BLaER1 treated with 17β-estradiol and CSF1 and Interleukin-3, amounts not matched to agents 10 nM and 100 nM (cell line): Measurements from ENCODE around the gene NNAT.

Experiments used
- H3K27ac ChIP-seq, 11 experiments: shearing (Covaris generic); formaldehyde crosslinking; 2 replicates each; pipeline ENCODE4 v1.8.1; 2022
- H3K27me3 ChIP-seq, 11 experiments: shearing (Covaris generic); formaldehyde crosslinking; 2 replicates each; pipeline ENCODE4 v1.8.1; 2022
- H3K36me3 ChIP-seq, 11 experiments: shearing (Covaris generic); formaldehyde crosslinking; 2 replicates each; pipeline ENCODE4 v1.8.1; 2022
- H3K4me1 ChIP-seq, 10 experiments: shearing (Covaris generic); formaldehyde crosslinking; 2 replicates each; pipeline ENCODE4 v1.8.1; 2022
- H3K4me2 ChIP-seq, 11 experiments: shearing (Covaris generic); formaldehyde crosslinking; 2 replicates each; pipeline ENCODE4 v1.8.1; 2022
- H3K4me3 ChIP-seq, 10 experiments: shearing (Covaris generic); formaldehyde crosslinking; 2 replicates each; pipeline ENCODE4 v1.8.1; 2022
- H3K9ac ChIP-seq, 11 experiments: shearing (Covaris generic); formaldehyde crosslinking; 2 replicates each; pipeline ENCODE4 v1.8.1; 2022
- H3K9me3 ChIP-seq, 11 experiments: shearing (Covaris generic); formaldehyde crosslinking; replicated peaks in 1 of 11; 2 replicates each; pipeline ENCODE4 v1.8.1; 2022
- H4K20me1 ChIP-seq, 11 experiments: shearing (Covaris generic); formaldehyde crosslinking; 2 replicates each; pipeline ENCODE4 v1.8.1; 2022
- Cebpa-rat ChIP-seq, 11 experiments: shearing (Covaris generic); IDR thresholded peaks; 2 replicates each; pipeline ENCODE4 v1.8.1; 2022

NNAT gene

DNA sequence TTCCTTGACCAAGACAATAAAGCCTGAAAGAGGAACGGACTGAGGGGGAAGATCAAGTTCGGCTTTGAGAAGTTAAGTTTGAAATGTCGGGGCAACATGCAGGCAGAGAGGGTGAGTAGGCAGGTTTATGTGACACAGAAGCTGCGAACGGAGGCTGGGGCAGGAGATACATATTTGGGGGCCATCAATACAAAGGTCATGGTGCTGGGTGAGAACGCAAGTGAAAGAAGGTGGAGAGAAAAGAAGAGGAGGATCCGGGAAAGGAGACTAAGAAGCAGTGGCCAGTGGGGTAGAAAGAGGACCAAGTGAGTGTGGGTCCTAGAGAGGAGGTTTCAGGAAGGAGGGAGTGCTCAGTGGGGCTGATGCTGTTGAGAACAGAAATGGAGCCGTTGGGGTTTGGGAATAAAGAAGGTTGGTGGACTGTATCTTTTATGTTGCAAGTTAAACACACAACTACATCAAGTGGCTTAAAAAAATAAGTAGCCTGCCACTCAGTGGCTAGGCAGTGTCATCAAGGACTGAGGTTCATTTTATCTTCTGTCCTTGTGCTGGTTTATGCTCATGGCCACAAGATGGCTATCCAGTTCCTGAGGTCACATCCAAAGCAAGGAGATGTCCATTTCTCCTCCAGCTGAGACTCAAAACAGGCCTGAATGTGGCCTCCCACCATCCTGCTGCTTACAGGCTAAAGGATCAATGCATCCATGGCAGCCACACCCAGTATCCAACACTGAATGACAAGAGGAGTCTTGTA lies 8.3 kb downstream of the NNAT start:
- Histone ChIP-seq H3K4me2 (peak overlapping the region in 9 of 11 experiments; percentile 84 to 100 (median 98); a peak in 13 of 22 replicates), H3K27me3 (peaks cover 0 to 27% (median 21%) of the 10 kb centered on the region in 11 experiments; a peak in 17 of 22 replicates), H3K9ac (no peak overlapping the region; a peak in 1 of 22 replicates), H3K36me3 (peaks cover 0 to 13% (median 0%) of the 10 kb centered on the region in 11 experiments; a peak in 4 of 22 replicates), H3K4me3 (no peak overlapping the region), H3K9me3 (no peaks in the 10 kb centered on the region), H4K20me1 (peaks cover 16 to 30% (median 26%) of the 10 kb centered on the region in 11 experiments), H3K4me1 (peaks cover 24 to 53% (median 45%) of the 10 kb centered on the region in 10 experiments), H3K27ac (no peak overlapping the region)
- no peak for TF ChIP-seq Cebpa-rat (IDR thresholded peaks at IDR 0.05)

- Histone ChIP-seq H3K4me2 (no peak overlapping the region), H3K27me3 (peaks cover 0 to 20% (median 15%) of the 10 kb centered on the region in 11 experiments; a peak in 16 of 22 replicates), H3K4me1 (peaks cover 22 to 55% (median 44%) of the 10 kb centered on the region in 10 experiments), H3K9me3 (no peaks in the 10 kb centered on the region), H3K4me3 (no peak overlapping the region), H3K9ac (no peak overlapping the region), H3K27ac (no peak overlapping the region), H3K36me3 (peaks cover 0 to 7% (median 0%) of the 10 kb centered on the region in 11 experiments; a peak in 4 of 22 replicates), H4K20me1 (peaks cover 9 to 23% (median 19%) of the 10 kb centered on the region in 11 experiments)
- TF ChIP-seq Cebpa-rat (IDR thresholded peaks at IDR 0.05) = no peak
Measured at GRCh38 chr20:37529968-37530600, 9.0 kb downstream of the NNAT start.

DNA sequence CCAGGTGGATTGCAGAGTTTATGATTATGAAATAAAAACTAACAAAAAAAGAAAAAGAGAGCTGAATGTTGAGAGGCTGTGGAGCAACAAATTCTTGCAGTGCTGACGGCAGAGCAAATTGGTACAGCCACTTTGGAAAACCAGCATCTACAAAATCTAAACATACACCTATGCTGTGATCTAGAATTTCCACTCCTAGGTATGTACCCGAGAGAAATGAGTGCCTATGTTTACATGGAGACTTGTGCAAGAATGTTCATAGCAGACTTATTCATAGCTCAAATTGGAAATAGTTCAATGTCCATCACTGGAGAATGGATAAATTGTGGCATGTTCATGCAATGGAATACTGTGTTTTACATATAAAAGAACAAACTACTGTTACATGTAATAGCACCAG lies 9.6 kb downstream of the NNAT start:
- Histone ChIP-seq H4K20me1 (peaks cover 3 to 17% (median 13%) of the 10 kb centered on the region in 11 experiments; a peak in 21 of 22 replicates), H3K9ac (no peak overlapping the region), H3K27me3 (peaks cover 0 to 14% (median 9%) of the 10 kb centered on the region in 11 experiments; a peak in 16 of 22 replicates), H3K4me1 (peaks cover 15 to 49% (median 38%) of the 10 kb centered on the region in 10 experiments), H3K9me3 (no peaks in the 10 kb centered on the region), H3K4me3 (no peak overlapping the region), H3K36me3 (0 out of 22 replicates have a peak, but pooled peaks cover 0 to 1% (median 0%) of the 10 kb centered on the region in 11 experiments), H3K27ac (no peak overlapping the region), H3K4me2 (no peak overlapping the region)
- TF ChIP-seq Cebpa-rat (IDR thresholded peaks at IDR 0.05) = no peak

DNA sequence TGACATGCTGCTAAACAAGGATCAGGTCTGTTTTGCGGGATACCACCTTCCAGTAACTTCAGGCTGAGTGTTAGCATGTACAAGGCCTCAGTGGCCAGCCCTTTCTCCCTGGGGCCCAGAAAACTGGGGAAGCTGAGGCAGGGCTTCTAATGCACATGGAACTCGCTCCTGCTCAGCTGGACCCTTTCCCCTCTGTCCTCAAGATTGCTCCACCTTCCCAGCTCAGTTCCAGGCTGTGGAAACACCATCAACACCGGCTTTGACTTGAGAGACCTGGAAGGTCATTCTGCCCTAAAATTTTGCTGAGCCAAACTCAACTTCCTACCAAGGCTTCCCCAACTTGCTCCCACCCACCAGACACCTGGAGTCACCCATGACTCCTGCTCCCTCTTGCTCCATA lies 10.8 kb downstream of the NNAT start:
- H3K4me3 ChIP-seq = no peak overlapping the region
- H3K36me3 ChIP-seq = no peaks in the 10 kb centered on the region
- H3K4me2 ChIP-seq = no peak overlapping the region
- H3K9ac ChIP-seq = no peak overlapping the region
- H4K20me1 ChIP-seq = peaks cover 0 to 5% (median 2%) of the 10 kb centered on the region in 11 experiments; a peak in 9 of 22 replicates
- no peak overlapping the region for H3K27ac ChIP-seq
- H3K27me3 ChIP-seq = peaks cover 0 to 2% (median 1%) of the 10 kb centered on the region in 11 experiments; a peak in 10 of 22 replicates
- no peak for TF ChIP-seq Cebpa-rat (IDR thresholded peaks at IDR 0.05)
- H3K4me1 ChIP-seq = peaks cover 12 to 37% (median 27%) of the 10 kb centered on the region in 10 experiments
- no peaks in the 10 kb centered on the region for H3K9me3 ChIP-seq

DNA sequence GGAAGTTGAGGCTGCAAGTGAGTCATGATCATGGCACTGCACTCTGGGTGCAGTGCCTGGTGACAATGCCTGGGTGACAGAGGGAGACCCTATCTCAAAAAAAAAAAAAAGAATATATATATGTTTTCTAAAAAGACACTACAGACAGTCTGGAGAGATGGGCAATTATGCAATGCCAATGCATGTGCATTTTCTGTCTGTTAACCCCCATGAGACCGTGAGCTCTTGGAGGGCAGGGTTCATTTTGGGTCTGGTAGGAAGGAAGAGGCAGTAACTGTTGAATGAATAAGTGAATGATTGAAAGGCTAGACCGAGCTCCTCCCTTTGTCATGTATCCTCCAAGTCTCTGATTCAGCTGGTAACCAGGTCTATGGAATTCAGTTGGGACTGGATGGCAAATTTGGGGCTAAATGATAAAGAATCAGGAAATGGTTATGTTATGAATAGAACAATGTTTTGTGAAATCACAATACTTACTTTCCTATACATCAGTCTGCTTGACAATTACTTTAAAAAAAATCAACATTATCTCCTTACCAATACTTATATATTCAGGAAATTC lies 12.2 kb downstream of the NNAT start:
- Histone ChIP-seq H3K4me2 (peak overlapping the region in 8 of 11 experiments; percentile 14 to 70 (median 53); a peak in 14 of 22 replicates), H3K4me3 (no peak overlapping the region), H3K9ac (peak overlapping the region in 3 of 11 experiments; percentile 9 to 44 (median 10); a peak in 5 of 22 replicates), H3K9me3 (no peaks in the 10 kb centered on the region), H3K36me3 (no peaks in the 10 kb centered on the region), H3K27me3 (no peaks in the 10 kb centered on the region), H3K4me1 (peaks cover 13 to 34% (median 24%) of the 10 kb centered on the region in 10 experiments), H4K20me1 (no peaks in the 10 kb centered on the region), H3K27ac (no peak overlapping the region)
- TF ChIP-seq Cebpa-rat (IDR thresholded peaks at IDR 0.05) = no peak

DNA sequence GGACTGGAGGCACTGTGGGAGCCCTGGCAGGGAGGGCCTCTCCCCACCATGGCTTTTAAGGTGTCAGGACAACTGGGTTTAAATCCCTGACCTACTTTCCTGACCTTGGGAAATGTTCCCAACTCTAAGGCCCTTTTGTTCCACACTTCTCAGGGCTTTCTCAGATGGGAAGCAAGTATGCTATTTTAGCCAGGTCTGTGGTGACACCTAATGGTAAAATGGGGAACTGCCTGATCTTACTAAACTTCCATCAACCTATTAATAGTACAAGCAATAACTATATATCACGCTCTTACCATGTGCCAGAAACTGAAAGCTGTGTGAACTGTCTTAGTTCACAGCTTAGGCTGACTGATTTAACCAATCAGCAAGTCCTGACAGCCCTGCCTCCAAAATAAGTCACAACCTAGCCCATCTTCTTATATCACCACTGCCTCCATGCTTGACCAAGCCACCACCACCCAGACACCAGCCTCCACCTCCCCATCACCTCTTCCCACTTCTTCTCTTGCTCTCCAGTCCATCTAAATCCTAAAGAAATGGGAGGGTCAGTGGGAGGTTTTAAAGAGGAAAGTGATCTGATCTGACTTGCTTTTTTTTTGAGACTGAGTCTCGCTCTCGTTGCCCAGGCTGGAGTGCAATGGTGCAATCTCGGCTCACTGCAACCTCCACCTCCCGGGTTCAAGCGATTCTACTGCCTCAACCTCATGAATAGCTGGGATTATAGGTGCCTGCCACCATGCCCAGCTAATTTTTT lies 13.5 kb downstream of the NNAT start:
- H3K36me3 ChIP-seq = no peaks in the 10 kb centered on the region
- H3K27me3 ChIP-seq = no peaks in the 10 kb centered on the region
- peak overlapping the region in 3 of 11 experiments; percentile 1 to 70 (median 4); a peak in 1 of 22 replicates for H3K4me2 ChIP-seq
- no peak overlapping the region; a peak in 1 of 22 replicates for H3K9ac ChIP-seq
- H3K9me3 ChIP-seq = no peaks in the 10 kb centered on the region
- H4K20me1 ChIP-seq = no peaks in the 10 kb centered on the region
- H3K4me3 ChIP-seq = no peak overlapping the region
- TF ChIP-seq Cebpa-rat (IDR thresholded peaks at IDR 0.05) = no peak
- no peak overlapping the region for H3K27ac ChIP-seq
- peaks cover 0 to 26% (median 17%) of the 10 kb centered on the region in 10 experiments; a peak in 16 of 20 replicates for H3K4me1 ChIP-seq

- no peak overlapping the region for H3K9ac ChIP-seq
- no peaks in the 10 kb centered on the region for H3K9me3 ChIP-seq
- H3K4me3 ChIP-seq = no peak overlapping the region
- no peak overlapping the region for H3K27ac ChIP-seq
- peaks cover 0 to 27% (median 19%) of the 10 kb centered on the region in 10 experiments; a peak in 16 of 20 replicates for H3K4me1 ChIP-seq
- no peaks in the 10 kb centered on the region for H4K20me1 ChIP-seq
- H3K4me2 ChIP-seq = no peak overlapping the region
- H3K36me3 ChIP-seq = no peaks in the 10 kb centered on the region
- no peak for TF ChIP-seq Cebpa-rat (IDR thresholded peaks at IDR 0.05)
- no peaks in the 10 kb centered on the region for H3K27me3 ChIP-seq
Measured at GRCh38 chr20:37535443-37536132, 14.5 kb downstream of the NNAT start.

DNA sequence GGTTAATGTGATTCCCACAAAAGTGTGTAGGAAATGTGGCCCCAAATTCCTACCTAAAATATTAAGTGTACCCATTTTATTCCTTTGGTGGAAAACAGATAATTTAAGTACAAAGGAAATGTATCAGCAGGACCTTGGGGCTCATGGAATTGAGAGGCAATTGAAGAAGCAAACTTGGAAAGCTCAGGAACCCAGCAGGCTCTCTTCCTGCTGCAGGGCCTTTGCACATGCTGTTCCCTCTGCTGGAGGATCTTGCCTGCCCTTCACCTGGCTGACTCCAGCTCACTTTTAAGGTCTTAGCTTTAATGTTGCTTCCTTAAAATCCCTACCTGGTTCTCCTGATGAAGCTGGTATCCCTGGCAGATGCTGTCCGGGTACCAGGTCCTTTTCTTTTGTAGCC lies 16.5 kb downstream of the NNAT start:
- peaks cover 0 to 27% (median 19%) of the 10 kb centered on the region in 10 experiments; a peak in 16 of 20 replicates for H3K4me1 ChIP-seq
- no peak overlapping the region for H3K4me3 ChIP-seq
- no peaks in the 10 kb centered on the region for H4K20me1 ChIP-seq
- H3K9ac ChIP-seq = no peak overlapping the region
- no peaks in the 10 kb centered on the region for H3K27me3 ChIP-seq
- H3K27ac ChIP-seq = no peak overlapping the region
- no peak for TF ChIP-seq Cebpa-rat (IDR thresholded peaks at IDR 0.05)
- H3K9me3 ChIP-seq = no peaks in the 10 kb centered on the region
- H3K36me3 ChIP-seq = no peaks in the 10 kb centered on the region
- H3K4me2 ChIP-seq = no peak overlapping the region
